Osteoblast (primary cell): ENCODE results near the gene PRKCSH. TPM values are rescaled to one million over a fixed set of nuclear protein-coding genes. Genes with fewer than 3 reads are reported as not detected.
"Not testable (repeated sequence)": the region's sequence is repeated elsewhere in the genome, so short reads cannot be mapped to it uniquely, and the experiment has no call there.

Experiments used
- DNase-seq: peaks from one replicate; pipeline ENCODE4 v3.0.0; 2011; ENCODE audit warnings: low spot score, mixed read lengths; ENCODE audit not compliant: insufficient read length; ENCODE audit errors: missing footprints
- H2AFZ ChIP-seq: 2 replicates; pipeline ENCODE4 v1.6.0; 2011; ENCODE audit warnings: mild to moderate bottlenecking, low read length
- H3K27ac ChIP-seq: 2 replicates; pipeline ENCODE4 v1.5.1; 2011; ENCODE audit warnings: mild to moderate bottlenecking, low read depth, low read length, moderate library complexity
- H3K27me3 ChIP-seq: 2 replicates; pipeline ENCODE4 v1.6.0; 2012; ENCODE audit warnings: mild to moderate bottlenecking, control low read depth, inconsistent platforms, low read length, moderate library complexity; ENCODE audit not compliant: insufficient read depth
- H3K36me3 ChIP-seq: 2 replicates; pipeline ENCODE4 v1.5.1; 2011; ENCODE audit warnings: mild to moderate bottlenecking, low read length, control low read depth, moderate library complexity; ENCODE audit not compliant: insufficient read depth
- H3K4me1 ChIP-seq: 2 replicates; pipeline ENCODE4 v1.5.1; 2011; ENCODE audit warnings: mild to moderate bottlenecking, low read length, control low read depth, moderate library complexity; ENCODE audit not compliant: insufficient read depth
- H3K4me2 ChIP-seq: 2 replicates; pipeline ENCODE4 v1.6.0; 2011; ENCODE audit warnings: mild to moderate bottlenecking, low read length; ENCODE audit not compliant: insufficient read depth
- H3K4me3 ChIP-seq: fragments of 200-600 bp; sonication (generic); 3 replicates; pipeline ENCODE4 v1.5.1; 2012; ENCODE audit warnings: mild to moderate bottlenecking, low read length, inconsistent platforms; ENCODE audit not compliant: insufficient read depth
- H3K79me2 ChIP-seq: 2 replicates; pipeline ENCODE4 v1.6.0; 2012; ENCODE audit warnings: mild to moderate bottlenecking, low read length, control low read depth, inconsistent platforms; ENCODE audit not compliant: insufficient read depth
- H3K9me3 ChIP-seq: 2 replicates; pipeline ENCODE4 v1.5.1; 2011; ENCODE audit warnings: low read depth, low read length, control low read depth
- H4K20me1 ChIP-seq: 2 replicates; pipeline ENCODE4 v1.6.0; 2012; ENCODE audit warnings: mild to moderate bottlenecking, low read length, control low read depth; ENCODE audit not compliant: insufficient read depth
- CTCF ChIP-seq: IDR thresholded peaks from 2 replicates; pipeline ENCODE4 v1.5.1; 2011; ENCODE audit warnings: mild to moderate bottlenecking, low read depth, low read length, moderate library complexity; ENCODE audit errors: extremely low read depth
- total RNA-seq: library from RNA; depleted of rRNA; stranded (reverse); fragments of >200 nt; gene quantifications from 2 replicates; pipeline ENCODE4 v1.2.3, GENCODE V29; 2012

Gene PRKCSH
- total RNA-seq, 1 donor: 117 TPM

DNA sequence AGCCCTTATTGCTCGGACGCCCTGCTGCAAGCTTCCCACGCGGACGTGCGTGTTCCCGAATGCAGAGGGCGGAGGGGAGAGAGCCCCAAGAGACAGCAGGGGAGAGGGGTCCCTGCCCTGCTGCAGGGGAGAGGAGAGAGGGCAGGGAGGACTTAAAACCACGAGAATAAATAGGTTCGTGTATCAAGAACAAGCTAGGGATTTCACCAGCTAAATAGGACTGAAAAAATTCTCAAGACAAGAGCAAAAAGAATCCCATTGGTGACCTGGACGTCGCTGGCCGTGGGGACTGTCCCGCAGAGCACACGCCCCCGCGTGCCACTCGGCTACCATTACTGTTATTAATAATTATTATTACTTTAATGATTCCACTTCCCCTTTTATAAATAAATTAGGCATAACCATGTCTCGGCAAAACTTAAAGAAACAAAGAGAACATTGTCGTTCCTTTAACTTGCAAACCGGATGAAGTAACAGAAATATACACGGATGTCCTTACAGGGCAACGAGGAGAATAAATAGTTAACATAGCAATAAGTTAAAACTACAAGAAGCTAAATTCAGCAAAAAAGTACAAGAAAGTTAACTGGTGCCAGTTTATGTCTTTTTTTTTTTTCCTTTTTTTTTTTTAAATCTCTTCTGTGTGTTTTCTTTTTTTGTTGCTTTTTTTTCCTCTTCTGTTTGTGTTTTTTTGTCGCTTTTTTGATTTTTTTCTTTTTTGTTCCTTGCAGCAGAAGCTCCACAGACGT lies 16.6 kb downstream of the PRKCSH start:
- no peaks in the 10 kb centered on the region for H3K27me3 ChIP-seq
- peak; percentile 82 for DNase-seq
- TF ChIP-seq CTCF: no peak
- H3K4me1 ChIP-seq: no peaks in the 10 kb centered on the region
- peak overlapping the region; percentile 67 for H3K4me2 ChIP-seq
- peak overlapping the region; percentile 19 for H3K4me3 ChIP-seq
- no peaks in the 10 kb centered on the region for H3K79me2 ChIP-seq
- H3K36me3 ChIP-seq: peaks cover 7% of the 10 kb centered on the region
- H3K9me3 ChIP-seq: no peaks in the 10 kb centered on the region
- peak overlapping the region; percentile 51 for H2AFZ ChIP-seq
- no peaks in the 10 kb centered on the region for H4K20me1 ChIP-seq
- no peak overlapping the region for H3K27ac ChIP-seq

DNA sequence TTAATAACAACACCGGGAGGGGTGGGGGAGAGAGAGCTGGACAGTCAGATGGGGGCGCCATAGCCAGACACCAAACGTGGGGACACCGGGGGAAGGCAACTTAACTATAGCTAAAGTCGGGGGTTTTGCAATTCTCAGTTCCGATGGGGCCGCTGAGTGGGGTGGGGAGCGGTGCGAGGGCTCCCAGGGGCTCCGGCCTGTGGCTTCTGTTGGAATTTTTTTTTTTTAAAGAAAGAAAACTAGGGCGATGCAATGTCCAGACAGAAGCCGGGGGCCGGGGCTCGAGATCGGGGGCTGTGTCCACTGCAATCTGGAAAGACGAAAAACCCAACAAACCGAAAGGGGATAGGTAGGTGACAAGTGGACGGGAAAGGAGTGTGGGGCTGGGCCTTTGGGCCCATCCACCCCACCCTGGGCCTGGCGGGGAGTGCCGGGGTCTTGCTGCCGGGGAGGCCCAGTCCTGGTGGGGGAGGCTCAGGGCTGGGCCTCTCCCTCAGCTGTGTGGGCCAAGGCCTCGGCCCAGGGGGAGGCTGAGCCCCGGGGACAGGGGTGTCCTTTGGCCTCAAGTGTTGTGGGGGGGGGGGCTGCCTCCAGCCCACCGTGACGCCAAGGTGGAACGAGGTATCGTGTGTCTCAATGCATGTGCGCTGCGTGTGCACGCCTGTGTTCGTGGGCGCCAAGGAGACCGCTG lies 17.3 kb downstream of the PRKCSH start:
- Histone ChIP-seq H3K4me2 (peak overlapping the region; percentile 67), H2AFZ (no peak overlapping the region), H3K27me3 (no peaks in the 10 kb centered on the region), H3K27ac (no peak overlapping the region), H3K36me3 (peaks cover 4% of the 10 kb centered on the region), H3K4me3 (peak overlapping the region; percentile 19), H3K9me3 (no peaks in the 10 kb centered on the region), H4K20me1 (no peaks in the 10 kb centered on the region), H3K79me2 (no peaks in the 10 kb centered on the region), H3K4me1 (no peaks in the 10 kb centered on the region)
- DNase-seq: peak; percentile 81
- TF ChIP-seq CTCF: peak; percentile 29

DNA sequence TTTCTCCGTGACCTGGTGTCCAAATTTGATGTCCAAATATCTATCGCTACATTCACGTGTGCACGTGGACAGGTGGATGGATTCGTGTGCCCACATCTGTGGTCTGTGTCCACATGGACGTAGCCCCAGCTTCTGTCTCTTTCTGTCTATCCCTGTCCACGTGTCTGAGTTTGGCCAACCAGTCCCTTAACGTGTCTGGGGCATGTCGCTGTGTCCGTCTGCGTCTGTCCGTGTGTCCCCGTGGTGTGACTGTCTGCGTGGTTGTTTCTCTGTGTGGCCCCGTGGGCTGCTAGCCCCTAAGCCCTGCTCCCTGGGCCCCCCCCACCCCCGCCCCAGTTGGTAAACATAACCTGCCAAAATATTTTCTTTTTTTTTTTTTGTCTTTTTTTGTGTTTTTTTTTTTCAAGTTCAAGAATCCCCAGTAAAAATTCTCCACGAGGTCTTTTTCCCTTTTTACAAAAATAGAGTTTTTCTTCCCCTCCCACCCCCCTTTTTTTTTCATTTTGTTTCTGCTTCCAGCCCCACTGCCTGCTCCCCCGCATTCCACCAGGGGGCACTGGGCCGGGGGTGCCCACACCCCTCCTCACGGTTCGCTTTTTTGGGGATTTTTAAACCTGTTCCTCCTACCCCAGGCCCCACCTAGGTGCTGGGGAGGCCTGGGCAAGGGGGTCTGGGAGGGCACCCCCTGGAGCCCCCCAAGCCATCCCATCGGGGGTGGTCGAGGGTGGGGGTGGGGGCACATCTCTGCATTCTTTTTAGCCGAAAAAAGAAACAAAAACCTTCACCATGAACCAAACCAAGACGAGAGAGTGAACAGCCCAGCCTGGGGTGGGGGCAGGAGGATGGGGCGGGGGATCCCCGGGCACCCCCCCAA lies 18.3 kb downstream of the PRKCSH start:
- H4K20me1 ChIP-seq: no peaks in the 10 kb centered on the region
- H2AFZ ChIP-seq: no peak overlapping the region
- H3K27me3 ChIP-seq: no peaks in the 10 kb centered on the region
- no peaks in the 10 kb centered on the region for H3K9me3 ChIP-seq
- no peaks in the 10 kb centered on the region for H3K36me3 ChIP-seq
- no peak overlapping the region for H3K27ac ChIP-seq
- H3K4me2 ChIP-seq: no peak overlapping the region
- H3K79me2 ChIP-seq: no peaks in the 10 kb centered on the region
- peak; percentile 90 for DNase-seq
- peak; percentile 24 for TF ChIP-seq CTCF
- no peak overlapping the region for H3K4me3 ChIP-seq
- H3K4me1 ChIP-seq: no peaks in the 10 kb centered on the region

- not testable (repeated sequence) for H3K36me3 ChIP-seq, H3K4me1 ChIP-seq, H4K20me1 ChIP-seq, H3K4me2 ChIP-seq, H3K27ac ChIP-seq, H3K4me3 ChIP-seq, H2AFZ ChIP-seq, H3K9me3 ChIP-seq, DNase-seq, H3K79me2 ChIP-seq, H3K27me3 ChIP-seq
These were observed 19.8 kb downstream of the PRKCSH start for GRCh38 chr19:11455233-11455554.
